OCI-LY7 (cell line): Measurements from ENCODE around the gene AGFG1. TPM values are rescaled to one million over a fixed set of nuclear protein-coding genes. Genes with fewer than 3 reads are reported as not detected.

Experiments used
- BruUV-seq: library from RNA; stranded (reverse); fragments of 400-500 nt; replicated peaks from 2 replicates; lab custom pipeline; 2021; lab: Mats Ljungman, UMichigan
- CTCF ChIA-PET: fragments of 300-600 bp; sonication (Branson Sonifier 250); formaldehyde crosslinking; loops from one replicate; lab custom pipeline; 2022; ENCODE audit warnings: antibody characterized with exemption; ENCODE audit not compliant: unreplicated experiment; lab: Charles Lee
- POLR2A ChIA-PET: fragments of 300-600 bp; sonication (Branson Sonifier 250); formaldehyde crosslinking; loops from one replicate; lab custom pipeline; 2022; ENCODE audit warnings: antibody characterized with exemption; lab: Charles Lee
- DNase-seq: peaks from one replicate; pipeline ENCODE4 v3.0.0-alpha.2; 2015; ENCODE audit warnings: low spot score
- H2AFZ ChIP-seq: fragments of 200-600 bp; sonication (generic), shearing (Covaris generic); 2 replicates; pipeline ENCODE4 v1.6.1; 2014; ENCODE audit warnings: mild to moderate bottlenecking, antibody characterized with exemption, low read length, moderate library complexity
- H3K27ac ChIP-seq: fragments of 200-600 bp; sonication (generic); 2 replicates; pipeline ENCODE4 v1.5.1; 2014; ENCODE audit warnings: mixed run types, low read depth, mild to moderate bottlenecking, moderate library complexity, low read length, inconsistent platforms; ENCODE audit not compliant: poor library complexity, severe bottlenecking
- H3K36me3 ChIP-seq: fragments of 200-600 bp; sonication (generic); 2 replicates; pipeline ENCODE4 v1.6.1; 2014; ENCODE audit warnings: mild to moderate bottlenecking, antibody characterized with exemption, low read length, moderate library complexity, mixed read lengths; ENCODE audit not compliant: insufficient read depth
- H3K4me1 ChIP-seq: fragments of 200-600 bp; sonication (generic); 2 replicates; pipeline ENCODE4 v1.5.1; 2014; ENCODE audit warnings: mild to moderate bottlenecking, low read length; ENCODE audit not compliant: insufficient read depth, poor library complexity, severe bottlenecking
- H3K4me2 ChIP-seq: fragments of 200-600 bp; sonication (generic); 2 replicates; pipeline ENCODE4 v1.6.1; 2014; ENCODE audit warnings: mild to moderate bottlenecking, low read length
- H3K4me3 ChIP-seq: fragments of 200-600 bp; sonication (generic); 2 replicates; pipeline ENCODE4 v1.5.1; 2014; ENCODE audit warnings: mild to moderate bottlenecking, low read depth, low read length; ENCODE audit not compliant: poor library complexity, severe bottlenecking
- H3K79me2 ChIP-seq: fragments of 200-600 bp; sonication (generic); 2 replicates; pipeline ENCODE4 v1.6.1; 2016; ENCODE audit warnings: low read depth, mild to moderate bottlenecking, low read length, moderate library complexity, mixed read lengths; ENCODE audit not compliant: insufficient read depth
- H3K9me2 ChIP-seq: fragments of 200-600 bp; sonication (generic); 2 replicates; pipeline ENCODE4 v1.6.1; 2016; ENCODE audit warnings: mild to moderate bottlenecking, low read length, mixed read lengths; ENCODE audit not compliant: insufficient read depth
- H3K9me3 ChIP-seq: fragments of 200-600 bp; sonication (generic); 2 replicates; pipeline ENCODE4 v1.6.1; 2014; ENCODE audit warnings: mild to moderate bottlenecking, mixed run types, low read length, mixed read lengths
- H4K20me1 ChIP-seq: fragments of 200-600 bp; sonication (generic); 2 replicates; pipeline ENCODE4 v1.6.1; 2014; ENCODE audit warnings: mild to moderate bottlenecking, antibody characterized with exemption, low read length, moderate library complexity, mixed read lengths; ENCODE audit not compliant: insufficient read depth
- EZH2phosphoT487 ChIP-seq: fragments of 200-600 bp; sonication (generic); IDR thresholded peaks from 2 replicates; pipeline ENCODE4 v1.6.1; 2018; ENCODE audit warnings: low read depth, borderline replicate concordance, mild to moderate bottlenecking, mixed run types, antibody characterized with exemption, low read length, moderate library complexity, mixed read lengths
- intact Hi-C: fragments of 100-400 bp; cut with micrococcal nuclease; formaldehyde crosslinking; loops from one replicate; pipeline ENCODE4 v1.10.0; 2022; ENCODE audit not compliant: unreplicated experiment
- total RNA-seq, 2 experiments: library from RNA; depleted of rRNA in 1 of 2; stranded (reverse); fragments of >200 nt in 1 of 2; shearing (Covaris generic) in 1 of 2; gene quantifications; 2 replicates each; pipeline ENCODE4 v1.2.3, GENCODE V29; 2014 to 2022
- TF ChIP-seq, protein P1 (sequence below): fragments of 200-600 bp; sonication (generic); conservative IDR thresholded peaks from 2 replicates; pipeline ENCODE4 v1.5.1; 2014; ENCODE audit warnings: mild to moderate bottlenecking, antibody characterized with exemption, low read length, moderate library complexity, mixed read lengths

The AGFG1 gene
- total RNA-seq, 2 experiments from 2014 or later: 37.6 to 65.4 TPM

DNA sequence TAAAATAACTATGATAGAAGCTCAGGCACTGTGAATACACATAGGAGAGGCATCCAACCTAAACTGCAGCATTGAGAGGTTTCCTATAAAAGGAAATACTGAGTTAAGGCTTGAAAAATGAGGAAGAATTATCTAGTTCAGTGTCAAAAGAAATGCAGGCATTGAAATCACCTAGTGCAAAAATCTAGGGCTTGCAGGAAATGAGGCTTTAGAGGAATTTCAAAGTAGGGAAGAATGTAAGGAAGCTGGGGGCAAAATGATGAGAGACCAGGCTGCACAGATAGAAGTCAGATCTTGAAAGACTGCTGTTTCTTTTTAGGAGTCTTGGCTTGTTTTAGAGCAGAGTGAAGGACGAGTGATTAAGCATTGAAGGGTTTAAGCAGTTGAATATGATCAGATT lies 98.7 kb downstream of the AGFG1 start:
- CTCF ChIA-PET: no interaction called here
- H3K79me2 ChIP-seq: no peaks in the 10 kb centered on the region
- H4K20me1 ChIP-seq: no peaks in the 10 kb centered on the region
- POLR2A ChIA-PET: interaction anchor here (1.4 kb wide), 1 partner anchor 11 kb away, joined by 3 read pairs; no protein-coding TSS in a partner anchor
- H3K36me3 ChIP-seq: no peaks in the 10 kb centered on the region
- DNase-seq: no peak
- intact Hi-C loops: no loop called here
- TF ChIP-seq EZH2phosphoT487: no peak
- TF ChIP-seq, protein P1, sequence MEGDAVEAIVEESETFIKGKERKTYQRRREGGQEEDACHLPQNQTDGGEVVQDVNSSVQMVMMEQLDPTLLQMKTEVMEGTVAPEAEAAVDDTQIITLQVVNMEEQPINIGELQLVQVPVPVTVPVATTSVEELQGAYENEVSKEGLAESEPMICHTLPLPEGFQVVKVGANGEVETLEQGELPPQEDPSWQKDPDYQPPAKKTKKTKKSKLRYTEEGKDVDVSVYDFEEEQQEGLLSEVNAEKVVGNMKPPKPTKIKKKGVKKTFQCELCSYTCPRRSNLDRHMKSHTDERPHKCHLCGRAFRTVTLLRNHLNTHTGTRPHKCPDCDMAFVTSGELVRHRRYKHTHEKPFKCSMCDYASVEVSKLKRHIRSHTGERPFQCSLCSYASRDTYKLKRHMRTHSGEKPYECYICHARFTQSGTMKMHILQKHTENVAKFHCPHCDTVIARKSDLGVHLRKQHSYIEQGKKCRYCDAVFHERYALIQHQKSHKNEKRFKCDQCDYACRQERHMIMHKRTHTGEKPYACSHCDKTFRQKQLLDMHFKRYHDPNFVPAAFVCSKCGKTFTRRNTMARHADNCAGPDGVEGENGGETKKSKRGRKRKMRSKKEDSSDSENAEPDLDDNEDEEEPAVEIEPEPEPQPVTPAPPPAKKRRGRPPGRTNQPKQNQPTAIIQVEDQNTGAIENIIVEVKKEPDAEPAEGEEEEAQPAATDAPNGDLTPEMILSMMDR: no peak
- H3K4me3 ChIP-seq: no peak overlapping the region
- no peak overlapping the region for H2AFZ ChIP-seq
- no TSS peak for BruUV-seq
- H3K4me2 ChIP-seq: no peak overlapping the region
- no peak overlapping the region for H3K27ac ChIP-seq
- H3K4me1 ChIP-seq: no peaks in the 10 kb centered on the region
- no peaks in the 10 kb centered on the region for H3K9me3 ChIP-seq
- no peaks in the 10 kb centered on the region for H3K9me2 ChIP-seq

DNA sequence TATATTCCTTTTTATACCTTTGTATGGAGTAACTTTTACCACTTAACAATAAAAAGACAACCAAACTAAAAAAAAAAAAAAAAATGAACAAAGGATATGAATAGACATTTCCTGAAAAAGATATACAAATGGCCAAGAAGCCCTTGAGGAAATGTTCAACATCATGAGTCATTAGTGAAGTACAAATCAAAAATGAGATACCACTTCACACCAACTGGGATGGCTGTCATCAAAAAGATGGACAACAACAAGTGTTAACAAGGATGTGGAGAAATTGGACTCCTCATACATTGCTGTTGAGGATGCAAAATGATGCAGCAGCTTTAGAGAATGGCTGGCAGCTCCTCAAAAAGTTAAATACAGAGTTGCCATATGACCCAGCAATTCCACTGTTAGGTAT lies 104.2 kb downstream of the AGFG1 start:
- Histone ChIP-seq H2AFZ (no peak overlapping the region), H3K4me2 (no peak overlapping the region), H3K4me3 (no peak overlapping the region), H3K36me3 (no peaks in the 10 kb centered on the region), H3K4me1 (no peaks in the 10 kb centered on the region), H3K27ac (no peak overlapping the region), H3K79me2 (no peaks in the 10 kb centered on the region), H3K9me2 (no peaks in the 10 kb centered on the region), H3K9me3 (no peaks in the 10 kb centered on the region), H4K20me1 (no peaks in the 10 kb centered on the region)
- ChIA-PET CTCF (no interaction called here), POLR2A (interaction anchor here (0.7 kb wide), 1 partner anchor 537 kb away, joined by 3 read pairs; no protein-coding TSS in a partner anchor)
- no peak for TF ChIP-seq EZH2phosphoT487
- TF ChIP-seq, protein P1: no peak
- BruUV-seq: no TSS peak
- intact Hi-C loops: no loop called here
- DNase-seq: no peak

DNA sequence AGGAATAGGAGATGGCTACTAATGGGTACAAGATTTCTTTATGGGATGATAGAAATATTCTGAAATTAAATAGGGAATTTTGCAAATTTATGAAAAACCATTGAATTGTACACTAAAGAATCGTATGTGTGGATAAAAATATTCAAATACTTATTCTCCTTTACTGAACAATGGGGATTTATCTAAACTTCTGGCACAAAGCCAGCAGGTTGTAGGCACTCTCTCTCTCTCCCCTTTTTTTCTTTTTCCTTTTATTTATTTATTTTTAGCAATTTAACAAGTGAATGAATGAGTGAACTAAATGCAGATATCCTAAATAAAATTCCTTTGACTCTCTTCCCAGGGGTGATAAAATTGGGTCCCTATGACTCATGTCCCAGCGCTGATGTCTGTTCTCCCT lies 104.9 kb downstream of the AGFG1 start:
- intact Hi-C loops: no loop called here
- TF ChIP-seq, protein P1: no peak
- no peak for TF ChIP-seq EZH2phosphoT487
- ChIA-PET CTCF (no interaction called here), POLR2A (no interaction called here)
- no TSS peak for BruUV-seq
- no peaks in the 10 kb centered on the region for H3K79me2 ChIP-seq
- H3K4me3 ChIP-seq: no peak overlapping the region
- no peak for DNase-seq
- H4K20me1 ChIP-seq: no peaks in the 10 kb centered on the region
- no peaks in the 10 kb centered on the region for H3K9me2 ChIP-seq
- no peaks in the 10 kb centered on the region for H3K9me3 ChIP-seq
- no peaks in the 10 kb centered on the region for H3K4me1 ChIP-seq
- H3K4me2 ChIP-seq: no peak overlapping the region
- H3K27ac ChIP-seq: no peak overlapping the region
- no peak overlapping the region for H2AFZ ChIP-seq
- H3K36me3 ChIP-seq: no peaks in the 10 kb centered on the region
